Measurements from ENCODE around the gene MAU2.

Gene MAU2

DNA sequence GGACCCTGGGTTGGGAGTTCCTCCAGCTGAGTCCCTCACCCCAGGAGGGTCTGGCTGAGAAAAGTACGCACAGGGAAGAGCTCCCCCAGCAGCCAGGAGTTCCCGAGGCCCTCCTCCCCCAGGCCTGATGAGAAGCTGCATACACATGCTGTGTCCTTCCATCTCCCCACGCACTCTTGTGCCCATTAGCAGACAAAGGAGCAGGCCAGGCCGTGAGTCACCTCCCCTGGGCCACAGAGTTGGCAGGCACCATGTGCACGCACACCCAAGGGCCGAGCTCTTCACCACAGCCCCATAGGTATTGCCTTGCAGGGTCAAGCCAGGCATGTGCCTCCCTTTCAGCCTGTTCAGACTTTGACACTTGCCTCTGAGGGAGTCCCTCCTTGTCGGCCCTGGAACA lies 17.5 kb downstream of the MAU2 start:
- no peak overlapping the region for H3K4me3 ChIP-seq (ENCODE audit: low read depth, low read length)
- TF ChIP-seq, protein P1, sequence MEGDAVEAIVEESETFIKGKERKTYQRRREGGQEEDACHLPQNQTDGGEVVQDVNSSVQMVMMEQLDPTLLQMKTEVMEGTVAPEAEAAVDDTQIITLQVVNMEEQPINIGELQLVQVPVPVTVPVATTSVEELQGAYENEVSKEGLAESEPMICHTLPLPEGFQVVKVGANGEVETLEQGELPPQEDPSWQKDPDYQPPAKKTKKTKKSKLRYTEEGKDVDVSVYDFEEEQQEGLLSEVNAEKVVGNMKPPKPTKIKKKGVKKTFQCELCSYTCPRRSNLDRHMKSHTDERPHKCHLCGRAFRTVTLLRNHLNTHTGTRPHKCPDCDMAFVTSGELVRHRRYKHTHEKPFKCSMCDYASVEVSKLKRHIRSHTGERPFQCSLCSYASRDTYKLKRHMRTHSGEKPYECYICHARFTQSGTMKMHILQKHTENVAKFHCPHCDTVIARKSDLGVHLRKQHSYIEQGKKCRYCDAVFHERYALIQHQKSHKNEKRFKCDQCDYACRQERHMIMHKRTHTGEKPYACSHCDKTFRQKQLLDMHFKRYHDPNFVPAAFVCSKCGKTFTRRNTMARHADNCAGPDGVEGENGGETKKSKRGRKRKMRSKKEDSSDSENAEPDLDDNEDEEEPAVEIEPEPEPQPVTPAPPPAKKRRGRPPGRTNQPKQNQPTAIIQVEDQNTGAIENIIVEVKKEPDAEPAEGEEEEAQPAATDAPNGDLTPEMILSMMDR (IDR thresholded peaks at IDR 0.05; ENCODE audit: low read depth, low read length): no peak

DNA sequence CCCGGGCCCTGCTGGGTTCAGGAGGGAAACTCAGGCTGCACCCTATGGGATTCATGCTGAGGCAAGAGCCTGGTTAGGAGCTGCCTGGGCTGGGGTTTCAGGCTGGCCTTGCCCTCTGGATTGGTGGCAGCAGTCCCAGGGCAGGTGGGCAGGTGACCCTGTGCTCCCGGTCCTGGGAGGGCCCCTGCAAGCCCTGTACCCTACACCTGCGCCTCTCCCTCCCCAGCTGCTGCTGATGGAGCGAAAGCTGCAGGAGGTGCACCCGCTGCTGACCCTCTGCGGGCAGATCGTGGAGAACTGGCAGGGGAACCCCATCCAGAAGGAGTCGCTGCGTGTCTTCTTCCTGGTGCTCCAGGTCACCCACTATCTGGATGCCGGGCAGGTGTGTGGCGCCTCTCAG lies 20.4 kb downstream of the MAU2 start:
- TF ChIP-seq, protein P1 (IDR thresholded peaks at IDR 0.05; ENCODE audit: low read depth, low read length): no peak
- H3K4me3 ChIP-seq (ENCODE audit: low read depth, low read length): no peak overlapping the region

DNA sequence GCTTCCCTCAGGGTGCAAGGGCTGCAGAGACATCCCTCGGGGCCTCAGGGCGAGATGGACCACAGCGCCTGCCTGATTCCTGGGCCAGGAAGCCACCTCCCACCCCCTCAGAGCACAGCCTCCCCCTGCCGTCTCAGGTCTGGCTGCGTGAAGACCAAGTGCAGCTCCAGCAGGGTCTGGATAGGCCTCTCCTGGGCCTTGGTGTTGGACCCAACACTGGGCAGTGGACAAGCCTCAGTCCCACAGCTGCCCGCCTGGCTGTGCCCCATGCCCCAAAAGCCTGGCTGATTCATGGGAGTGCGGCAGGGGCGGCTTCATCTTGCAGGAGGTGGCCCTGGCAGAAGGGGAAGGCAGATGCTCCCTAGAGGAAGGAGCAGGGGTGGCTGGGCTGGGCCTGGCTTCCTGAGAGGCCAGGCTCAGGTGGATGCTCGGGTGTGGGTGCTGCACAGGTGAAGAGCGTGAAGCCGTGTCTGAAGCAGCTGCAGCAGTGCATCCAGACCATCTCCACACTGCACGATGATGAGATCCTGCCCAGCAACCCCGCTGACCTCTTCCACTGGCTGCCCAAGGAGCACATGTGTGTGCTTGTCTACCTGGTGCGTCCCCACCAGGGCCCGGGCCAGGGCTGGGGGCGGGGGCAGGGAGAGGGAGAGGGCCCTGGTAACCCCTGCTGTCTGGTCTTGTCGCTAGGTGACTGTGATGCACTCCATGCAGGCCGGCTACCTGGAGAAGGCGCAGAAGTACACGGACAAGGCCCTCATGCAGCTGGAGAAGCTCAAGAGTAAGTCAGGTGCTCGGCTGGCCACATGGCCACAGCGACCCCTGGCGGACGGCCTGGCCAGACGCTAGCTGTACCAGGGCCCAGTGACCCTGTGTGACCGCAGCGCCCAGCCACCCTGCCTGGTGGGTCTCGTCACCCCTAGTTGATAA lies 21.7 kb downstream of the MAU2 start:
- TF ChIP-seq, protein P1 (IDR thresholded peaks at IDR 0.05; ENCODE audit: low read depth, low read length): peak; percentile 93
- no peak overlapping the region for H3K4me3 ChIP-seq (ENCODE audit: low read depth, low read length)

DNA sequence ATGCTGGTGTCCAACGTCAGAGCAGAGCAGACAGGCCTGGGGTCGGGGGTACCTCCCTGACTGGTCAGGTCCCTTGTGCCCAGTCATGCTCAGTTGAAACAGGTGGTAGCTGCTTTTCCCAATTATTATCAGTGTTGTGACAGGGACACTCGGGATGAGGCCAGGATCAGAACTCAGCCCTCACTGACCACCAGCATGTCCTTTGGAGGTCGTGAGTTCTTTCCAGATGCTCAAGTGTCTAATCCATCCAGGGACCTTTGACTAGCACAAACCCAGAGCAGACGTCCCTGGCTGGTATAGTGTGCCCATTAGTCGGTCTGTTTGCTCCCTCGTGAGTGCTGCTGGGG lies 22.4 kb downstream of the MAU2 start:
- TF ChIP-seq, protein P1 (IDR thresholded peaks at IDR 0.05; ENCODE audit: low read depth, low read length): no peak
- H3K4me3 ChIP-seq (ENCODE audit: low read depth, low read length): no peak overlapping the region

DNA sequence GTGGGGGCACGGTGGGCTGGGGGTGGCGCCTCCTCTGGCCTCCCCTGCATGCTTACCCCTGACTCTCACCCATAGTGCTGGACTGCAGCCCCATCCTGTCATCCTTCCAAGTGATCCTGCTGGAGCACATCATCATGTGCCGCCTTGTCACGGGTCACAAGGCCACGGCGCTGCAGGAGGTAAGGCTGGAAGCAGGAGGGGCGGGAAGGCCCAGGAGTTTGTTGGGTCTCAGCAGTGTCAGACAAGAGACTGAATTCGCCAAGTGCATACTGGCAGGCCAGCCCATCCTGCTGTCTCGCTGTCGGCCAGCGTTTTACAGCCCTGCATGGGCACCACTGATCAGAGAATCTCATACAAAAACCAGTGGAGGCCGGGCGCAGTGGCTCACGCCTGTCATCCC lies 23.1 kb downstream of the MAU2 start:
- no peak overlapping the region for H3K4me3 ChIP-seq (ENCODE audit: low read depth, low read length)
- TF ChIP-seq, protein P1 (IDR thresholded peaks at IDR 0.05; ENCODE audit: low read depth, low read length): no peak

DNA sequence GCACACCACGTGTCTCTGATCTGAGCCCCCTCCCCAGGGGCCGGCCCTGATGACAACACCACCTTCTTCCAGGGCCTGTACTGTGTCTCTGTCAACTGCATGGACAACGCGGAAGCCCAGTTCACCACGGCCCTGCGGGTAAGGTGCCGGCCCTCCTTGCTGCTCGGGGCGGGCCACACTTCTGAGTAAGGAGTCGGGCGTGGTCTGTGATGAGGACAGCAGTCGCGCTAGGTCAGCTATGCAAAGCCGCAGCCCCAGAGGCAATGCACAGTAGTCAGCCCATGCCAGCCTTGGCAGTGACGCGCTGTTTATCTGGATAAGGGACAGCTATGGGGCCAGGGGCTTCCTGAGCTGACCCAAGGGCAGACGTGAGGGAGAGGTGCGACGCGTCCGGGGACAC lies 24.6 kb downstream of the MAU2 start:
- TF ChIP-seq, protein P1 (IDR thresholded peaks at IDR 0.05; ENCODE audit: low read depth, low read length): no peak

GRCh38 chr19:19345970-19346369 lies 25.3 kb downstream of the MAU2 start:
- TF ChIP-seq, protein P1 (IDR thresholded peaks at IDR 0.05; ENCODE audit: low read depth, low read length): no peak
- H3K4me3 ChIP-seq (ENCODE audit: low read depth, low read length): no peak overlapping the region

More for the DNA sequence above, 24.6 kb downstream of the MAU2 start:
- no peak overlapping the region for H3K4me3 ChIP-seq (ENCODE audit: low read depth, low read length)

Data from WI38 (cell line).